Esophagus muscularis mucosa (tissue), 3 donors: Measurements from ENCODE around the gene KLHL24.

ENCODE experiments used
- CTCF ChIP-seq, 3 experiments: fragments of 200-600 bp in 2 of 3; fragments of 450-650 bp in 1 of 3; sonication (generic) in 2 of 3; IDR thresholded peaks; one replicate each; pipeline ENCODE4 v1.5.1; 2017 to 2019; ENCODE audit warnings: antibody characterized with exemption in 3 of 3, mild to moderate bottlenecking in 2 of 3, moderate library complexity in 1 of 3
- POLR2A ChIP-seq: fragments of 450-650 bp; IDR thresholded peaks from one replicate; pipeline ENCODE4 v1.6.1; 2017; ENCODE audit warnings: antibody characterized with exemption, moderate library complexity, mild to moderate bottlenecking, low read depth
- POLR2AphosphoS5 ChIP-seq, 2 donors: sonication (generic); formaldehyde crosslinking; IDR thresholded peaks; one replicate each; pipeline ENCODE4 v1.6.1; 2017; ENCODE audit warnings: antibody characterized with exemption in 2 of 2

- no peak for TF ChIP-seq CTCF (IDR thresholded peaks at IDR 0.05)
- no peak for TF ChIP-seq POLR2AphosphoS5 (IDR thresholded peaks at IDR 0.05)
- TF ChIP-seq POLR2A = no peak
Observed at GRCh38 chr3:183695569-183696364, 60.3 kb downstream of the KLHL24 start.
